MCF 10A (cell line): ENCODE measurements around the gene LHFPL3. TPM values are rescaled to one million over a fixed set of nuclear protein-coding genes. Genes with fewer than 3 reads are reported as not detected.

Experiments used
- BruUV-seq: library from RNA; stranded (reverse); fragments of 400-500 nt; replicated peaks from 2 replicates; lab custom pipeline; 2021; lab: Mats Ljungman, UMichigan
- CTCF ChIA-PET: fragments of 300-600 bp; sonication (Branson Sonifier 250); formaldehyde crosslinking; extraction: SDS; loops from one replicate; lab custom pipeline; 2021; ENCODE audit warnings: antibody characterized with exemption, inconsistent platforms; lab: Yijun Ruan, JAX
- POLR2A ChIA-PET: fragments of 300-600, 350-650 bp; sonication (Branson Sonifier 250); formaldehyde crosslinking; extraction: SDS; loops from one replicate; lab custom pipeline; 2020; ENCODE audit warnings: antibody characterized with exemption, inconsistent platforms; lab: Yijun Ruan, JAX
- DNase-seq: peaks from one replicate; pipeline ENCODE4 v3.0.0-alpha.2; 2018; ENCODE audit not compliant: unreplicated experiment
- H3K27ac Mint-ChIP-seq: one replicate; pipeline ENCODE4 v1.8.0; 2022; ENCODE audit warnings: mild to moderate bottlenecking, low read depth, mixed read lengths; ENCODE audit not compliant: unreplicated experiment
- H3K27me3 Mint-ChIP-seq: one replicate; pipeline ENCODE4 v1.8.0; 2022; ENCODE audit warnings: mixed read lengths; ENCODE audit not compliant: insufficient read depth, unreplicated experiment
- H3K36me3 Mint-ChIP-seq: one replicate; pipeline ENCODE4 v1.8.0; 2022; ENCODE audit warnings: mild to moderate bottlenecking, moderate library complexity, mixed read lengths; ENCODE audit not compliant: insufficient read depth, unreplicated experiment
- H3K4me1 Mint-ChIP-seq: one replicate; pipeline ENCODE4 v1.8.0; 2022; ENCODE audit warnings: mixed read lengths; ENCODE audit not compliant: insufficient read depth, unreplicated experiment
- H3K4me3 Mint-ChIP-seq: one replicate; pipeline ENCODE4 v1.8.0; 2022; ENCODE audit warnings: mild to moderate bottlenecking, moderate library complexity, mixed read lengths; ENCODE audit not compliant: unreplicated experiment
- H3K9me3 Mint-ChIP-seq: one replicate; pipeline ENCODE4 v1.8.0; 2022; ENCODE audit warnings: mixed read lengths; ENCODE audit not compliant: unreplicated experiment
- CTCF ChIP-seq: fragments of 200-600 bp; IDR thresholded peaks from one replicate; pipeline ENCODE4 v1.8.0; 2022; ENCODE audit warnings: antibody characterized with exemption, mild to moderate bottlenecking; ENCODE audit not compliant: unreplicated experiment
- intact Hi-C: fragments of 100-400 bp; cut with micrococcal nuclease; formaldehyde crosslinking; loops from 2 replicates; pipeline ENCODE4 v1.14.1; 2022
- total RNA-seq: library from RNA; stranded (reverse); gene quantifications from 2 replicates; pipeline ENCODE4 v1.2.3, GENCODE V29; 2022

Gene LHFPL3
- total RNA-seq, 1 experiment from 2014 or later: not detected

- Mint-ChIP-seq H3K36me3 (no peaks in the 10 kb centered on the region), H3K4me3 (no peak overlapping the region), H3K4me1 (no peaks in the 10 kb centered on the region), H3K27ac (no peak overlapping the region), H3K9me3 (no peaks in the 10 kb centered on the region), H3K27me3 (peaks cover 55% of the 10 kb centered on the region)
- TF ChIP-seq CTCF: no peak
- intact Hi-C loops: no loop called here
- ChIA-PET POLR2A (no interaction called here), CTCF (interaction anchor here (0.6 to 0.7 kb wide), 2 partner anchors 14 to 768 kb away, joined by 3 read pairs; no protein-coding TSS in a partner anchor)
- DNase-seq: no peak
- no TSS peak for BruUV-seq
Observed at GRCh38 chr7:104294291-104294690, 34.1 kb upstream of the LHFPL3 start.

GRCh38 chr7:104296266-104296665 is 32.1 kb upstream of the LHFPL3 start:
- no peaks in the 10 kb centered on the region for H3K9me3 Mint-ChIP-seq
- intact Hi-C loops: no loop called here
- no peaks in the 10 kb centered on the region for H3K4me1 Mint-ChIP-seq
- no peaks in the 10 kb centered on the region for H3K36me3 Mint-ChIP-seq
- no TSS peak for BruUV-seq
- POLR2A ChIA-PET: no interaction called here
- H3K27me3 Mint-ChIP-seq: peaks cover 55% of the 10 kb centered on the region
- no peak for TF ChIP-seq CTCF
- no peak overlapping the region for H3K27ac Mint-ChIP-seq
- H3K4me3 Mint-ChIP-seq: no peak overlapping the region
- DNase-seq: no peak
- CTCF ChIA-PET: interaction anchor here (0.6 kb wide), 1 partner anchor 26 kb away, joined by 3 read pairs; no protein-coding TSS in a partner anchor

GRCh38 chr7:104296900-104297299 is 31.5 kb upstream of the LHFPL3 start:
- ChIA-PET CTCF (no interaction called here), POLR2A (no interaction called here)

GRCh38 chr7:104299323-104299722 is 29.1 kb upstream of the LHFPL3 start:
- no peaks in the 10 kb centered on the region for H3K36me3 Mint-ChIP-seq
- DNase-seq: no peak
- POLR2A ChIA-PET: no interaction called here
- no peak overlapping the region for H3K27ac Mint-ChIP-seq
- intact Hi-C loops: no loop called here
- no peaks in the 10 kb centered on the region for H3K9me3 Mint-ChIP-seq
- BruUV-seq: no TSS peak
- no peak for TF ChIP-seq CTCF
- no peak overlapping the region for H3K4me3 Mint-ChIP-seq
- H3K27me3 Mint-ChIP-seq: peaks cover 38% of the 10 kb centered on the region
- H3K4me1 Mint-ChIP-seq: no peaks in the 10 kb centered on the region
- CTCF ChIA-PET: interaction anchor here (0.6 to 0.7 kb wide), 3 partner anchors 446 to 729 kb away, joined by 3 to 4 read pairs (median 3); no protein-coding TSS in a partner anchor

More at GRCh38 chr7:104296900-104297299, 31.5 kb upstream of the LHFPL3 start:
- no peak for TF ChIP-seq CTCF
- no peaks in the 10 kb centered on the region for H3K36me3 Mint-ChIP-seq
- peaks cover 58% of the 10 kb centered on the region for H3K27me3 Mint-ChIP-seq
- no peak overlapping the region for H3K4me3 Mint-ChIP-seq
- H3K4me1 Mint-ChIP-seq: no peaks in the 10 kb centered on the region
- BruUV-seq: no TSS peak
- intact Hi-C loops: no loop called here
- no peaks in the 10 kb centered on the region for H3K9me3 Mint-ChIP-seq
- no peak overlapping the region for H3K27ac Mint-ChIP-seq
- no peak for DNase-seq
